ENCODE results near the gene C3.
"Not testable (repeated sequence)": the region's sequence is repeated elsewhere in the genome, so short reads cannot be mapped to it uniquely, and the experiment has no call there.

Gene C3

DNA sequence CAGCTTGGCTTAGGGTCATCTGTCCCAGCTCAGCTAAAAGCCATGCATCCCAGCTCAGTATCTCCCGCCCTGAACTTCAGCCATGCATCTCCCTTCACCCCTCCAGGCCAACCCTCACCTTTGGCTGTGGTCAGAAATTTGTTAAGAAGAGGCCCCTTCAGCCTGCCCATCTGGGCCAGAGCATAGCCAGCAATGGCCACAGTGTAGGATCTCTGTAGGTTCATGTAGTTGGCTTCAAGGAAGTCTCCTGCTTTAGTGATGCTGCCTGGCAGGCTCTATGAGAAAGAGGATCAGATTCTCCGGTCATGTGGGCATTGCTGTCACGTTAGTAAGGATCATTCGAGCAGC is 33.8 kb downstream of the C3 start:
- no peak for DNase-seq

DNA sequence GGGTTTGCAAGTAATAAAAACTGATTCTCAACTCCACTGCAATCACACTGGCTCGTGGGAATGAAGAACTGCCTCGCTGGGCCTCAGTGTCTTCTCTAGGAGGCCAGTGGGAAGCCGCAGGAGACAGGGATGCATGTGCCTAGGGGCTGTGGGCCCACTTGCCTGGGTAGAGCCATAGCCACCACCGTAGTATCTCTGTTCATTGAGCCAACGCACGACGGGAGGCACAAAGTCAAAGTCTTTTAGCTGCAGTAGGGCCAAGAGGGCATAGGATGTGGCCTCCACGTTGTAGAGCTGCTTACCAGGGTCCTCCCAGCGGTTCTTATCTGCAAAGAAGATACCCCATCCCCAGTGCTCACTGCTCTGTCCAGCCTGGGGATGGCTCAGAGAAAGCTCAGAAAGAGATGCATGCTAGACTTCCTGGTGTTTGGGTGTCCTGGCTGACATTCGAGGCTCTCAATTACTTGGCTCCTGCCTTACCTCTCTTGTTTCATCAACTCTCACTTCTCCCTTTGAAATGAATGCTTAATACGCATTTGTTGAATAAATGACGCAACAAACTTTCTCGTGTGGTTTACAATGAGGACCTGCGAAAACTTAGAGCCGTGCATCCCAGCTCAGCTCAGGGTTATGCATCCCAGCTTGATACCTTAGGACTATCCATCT is 34.4 kb downstream of the C3 start:
- DNase-seq: no peak

DNA sequence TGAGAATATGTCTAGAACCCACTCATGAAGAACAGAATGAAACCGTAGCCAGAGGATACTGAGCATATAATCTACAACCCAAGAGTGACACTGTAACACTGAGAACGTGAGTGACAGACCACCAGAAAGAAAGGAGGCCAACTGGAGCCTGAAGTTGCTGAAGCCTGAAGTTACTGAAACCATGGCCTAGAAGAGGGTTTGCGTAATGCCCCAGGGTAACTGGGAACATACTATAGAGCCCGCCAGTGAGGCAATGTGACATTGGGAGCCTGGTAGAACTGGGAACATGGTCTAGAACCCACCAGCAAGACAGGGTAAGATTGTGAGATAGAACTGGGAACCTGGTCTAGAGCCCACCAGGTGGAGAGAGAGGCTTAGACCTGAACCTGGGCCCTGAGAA is 35.0 kb downstream of the C3 start:
- DNase-seq: no peak

DNA sequence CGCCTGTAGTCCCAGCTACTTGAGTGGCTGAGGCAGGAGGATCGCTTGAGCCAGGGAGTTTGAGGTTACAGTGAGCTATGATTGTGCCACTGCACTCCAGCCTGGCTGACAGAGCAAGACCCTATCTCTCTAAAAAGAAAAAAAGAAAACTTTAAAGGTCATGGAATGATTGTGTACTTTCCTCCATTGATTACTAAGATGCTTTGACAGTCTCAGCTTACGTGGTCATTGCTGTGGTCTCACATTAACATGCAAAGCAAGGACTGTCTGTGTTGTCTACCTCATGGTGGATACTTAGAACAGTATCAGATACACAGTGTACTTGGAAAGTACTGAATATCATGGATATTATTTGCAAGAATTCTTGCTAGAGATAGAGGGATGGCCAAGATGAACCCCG is 36.5 kb downstream of the C3 start:
- no peak for DNase-seq

DNA sequence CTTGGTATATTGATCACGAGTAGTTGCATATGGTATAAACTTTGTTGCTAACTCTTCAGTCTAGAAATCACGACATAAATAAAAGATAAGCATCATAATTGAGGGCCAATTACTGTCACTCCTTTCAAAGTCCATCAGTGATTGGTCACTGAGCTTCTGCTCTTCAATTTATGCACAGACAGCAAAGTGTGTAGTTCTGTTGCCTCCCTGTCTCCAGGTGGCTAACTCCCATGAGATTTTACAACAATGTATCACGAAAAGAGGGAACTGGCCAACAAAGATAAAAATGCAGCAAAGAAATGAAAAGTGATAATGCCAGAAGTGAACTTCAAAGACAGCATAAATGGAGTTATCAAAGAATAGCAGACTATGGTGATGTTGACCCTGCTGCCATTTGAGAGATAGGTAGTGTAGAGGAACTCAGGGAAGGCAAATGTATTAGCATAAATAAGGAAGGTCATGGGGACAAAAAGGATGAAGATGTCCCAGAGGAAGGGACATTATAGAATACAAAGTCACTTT is 37.8 kb downstream of the C3 start:
- DNase-seq: no peak

DNA sequence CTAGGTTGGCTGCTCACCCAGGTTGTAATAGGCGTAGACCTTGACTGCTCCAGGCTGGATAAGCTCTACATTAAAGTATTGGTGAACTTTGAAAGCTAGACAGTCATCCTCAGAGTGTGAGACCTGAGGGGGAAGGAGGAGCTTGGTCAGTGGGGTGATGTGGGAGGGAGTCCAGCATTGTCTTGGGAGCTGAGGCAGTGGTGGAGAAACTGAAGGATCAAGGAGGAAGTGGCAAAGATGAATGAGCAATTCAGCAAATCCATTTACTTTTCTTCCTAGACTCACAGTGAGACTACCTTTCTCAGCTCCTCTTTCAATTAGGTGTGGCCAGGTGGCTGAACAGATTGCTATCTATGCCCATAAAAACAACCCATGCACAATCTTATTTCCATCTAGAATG is 40.3 kb downstream of the C3 start:
- DNase-seq: no peak

DNA sequence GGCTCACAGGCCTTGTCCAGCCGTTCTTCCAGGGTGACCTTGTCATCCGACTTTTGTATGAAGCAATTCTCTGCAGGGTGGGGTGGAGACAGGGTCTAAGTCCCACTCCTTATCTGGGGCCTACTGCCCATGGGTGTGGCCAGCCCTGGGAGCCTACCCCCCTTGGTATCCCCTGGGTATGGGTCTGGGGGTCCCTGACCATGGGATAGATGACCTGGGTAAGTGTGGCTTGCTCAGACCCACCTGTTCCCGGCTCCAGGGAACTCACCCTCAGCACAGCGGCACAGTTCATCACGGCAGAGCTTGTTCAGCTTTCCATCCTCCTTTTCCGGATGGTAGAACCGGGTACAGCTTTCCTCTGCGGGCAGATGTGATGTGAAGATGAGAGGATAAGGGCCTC is 41.3 kb downstream of the C3 start:
- no peak for DNase-seq

DNA sequence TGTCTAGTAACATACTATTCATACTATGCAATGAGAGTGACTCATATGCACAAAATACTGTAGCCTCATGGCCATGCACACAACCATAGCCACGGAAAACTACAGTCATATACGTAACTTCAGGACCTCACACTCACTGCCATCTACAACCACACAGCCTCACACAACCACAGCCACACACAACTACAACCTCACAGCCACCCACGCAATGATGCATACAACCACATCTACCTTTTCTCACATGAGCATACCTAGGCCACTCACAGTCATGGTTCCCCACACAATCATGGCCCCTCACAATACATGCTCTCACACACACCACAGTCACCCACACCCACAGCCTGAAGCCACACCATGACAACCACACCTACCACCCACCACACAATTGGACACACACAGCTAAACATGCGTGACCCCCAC is 41.8 kb downstream of the C3 start:
- DNase-seq: no peak

DNA sequence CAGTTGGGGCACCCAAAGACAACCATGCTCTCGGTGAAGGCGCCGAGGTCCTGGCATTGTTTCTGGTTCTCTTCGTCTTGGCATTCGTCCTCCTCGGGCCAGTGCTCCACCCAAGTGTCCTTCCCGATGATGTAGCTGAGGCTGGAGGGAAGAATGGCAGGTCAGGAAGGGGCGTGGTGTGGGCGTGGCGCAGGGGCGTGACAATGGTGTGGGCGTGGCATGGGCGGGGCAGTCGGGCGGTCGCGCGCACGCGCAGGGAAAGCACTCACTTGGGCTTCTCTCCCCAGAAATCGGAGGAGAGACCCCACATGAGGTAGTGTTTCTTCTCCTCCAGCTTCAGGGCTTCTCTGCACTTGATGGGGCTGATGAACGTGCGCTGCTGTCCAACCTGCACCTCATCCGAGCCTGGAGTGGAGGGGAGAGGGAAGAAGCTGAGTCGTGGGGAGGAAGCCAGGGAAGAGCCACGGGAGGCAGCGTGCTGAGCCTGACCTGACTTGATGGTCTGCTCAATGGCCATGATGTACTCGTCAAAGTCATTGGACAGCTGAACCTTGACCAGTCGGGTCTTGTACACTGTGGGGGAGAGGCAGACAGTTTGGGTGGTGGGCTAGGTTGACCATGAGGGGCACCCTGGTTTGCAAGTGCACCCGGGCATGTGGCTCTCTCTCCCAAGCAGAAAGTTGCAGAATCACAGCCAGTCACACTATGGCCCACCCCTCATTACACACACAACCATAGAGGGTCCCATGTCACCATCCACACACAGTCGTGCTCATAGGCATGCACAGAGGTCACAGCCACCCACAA is 42.4 kb downstream of the C3 start:
- DNase-seq: no peak

DNA sequence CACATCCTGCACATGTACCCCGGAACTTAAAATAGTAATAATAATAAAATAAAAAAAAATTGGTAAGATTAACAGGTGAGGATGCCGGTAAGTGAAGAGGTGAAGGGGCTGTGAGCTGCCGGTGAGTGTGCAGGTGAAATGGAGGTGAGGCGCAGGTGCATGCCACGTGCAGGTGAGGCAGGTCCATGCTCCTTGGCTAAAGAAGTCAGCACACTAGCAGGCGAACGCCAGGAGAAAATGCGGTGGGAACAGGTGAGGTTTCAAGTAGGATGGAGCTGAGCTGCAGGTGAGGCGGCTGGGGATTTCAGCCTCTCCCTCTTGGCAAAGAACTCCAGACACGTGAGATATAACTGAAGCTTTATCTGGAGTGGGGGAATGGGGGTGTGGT is 43.0 kb downstream of the C3 start:
- no peak for DNase-seq

DNA sequence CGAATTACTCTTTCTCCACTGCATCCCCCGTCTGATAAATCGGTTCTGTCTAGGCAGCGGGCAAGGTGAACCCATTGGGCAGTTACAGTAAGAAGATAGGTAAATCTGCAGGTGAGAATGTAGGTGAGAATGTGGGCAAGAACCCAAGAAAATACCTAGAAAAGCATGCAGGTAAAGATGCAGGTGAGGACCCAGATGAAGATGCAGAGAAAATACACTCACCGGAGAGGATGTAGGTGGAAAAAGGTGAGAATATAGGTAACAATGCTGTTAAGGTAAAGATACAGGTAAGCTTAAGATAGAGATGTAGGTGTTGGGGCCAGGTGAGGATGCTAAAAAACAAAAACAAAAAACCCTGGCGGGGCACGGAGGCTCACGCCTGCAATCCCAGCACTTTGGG is 44.2 kb downstream of the C3 start:
- no peak for DNase-seq

DNA sequence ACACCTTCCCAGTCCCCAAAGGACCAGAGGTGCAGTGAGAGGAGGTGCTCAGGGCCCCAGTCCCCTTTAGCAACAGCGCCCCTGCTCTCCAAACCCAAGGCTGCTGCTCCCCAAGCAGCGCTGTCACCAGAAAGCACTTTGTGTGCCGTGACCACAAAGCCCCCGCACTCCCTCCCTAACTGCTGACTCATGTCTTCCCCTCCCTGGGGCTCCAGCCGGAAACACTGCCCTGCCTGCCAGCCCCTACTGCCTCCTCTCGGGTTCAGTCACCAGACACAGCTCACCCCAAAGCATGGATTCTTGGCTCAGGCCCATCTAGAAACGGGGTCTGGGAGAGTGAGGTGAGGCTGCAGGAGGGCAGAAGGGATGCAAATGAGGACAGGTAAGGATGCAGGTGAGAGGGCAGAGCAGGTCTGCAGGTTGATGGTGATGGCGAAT is 45.6 kb downstream of the C3 start:
- DNase-seq: peak; percentile 83

DNA sequence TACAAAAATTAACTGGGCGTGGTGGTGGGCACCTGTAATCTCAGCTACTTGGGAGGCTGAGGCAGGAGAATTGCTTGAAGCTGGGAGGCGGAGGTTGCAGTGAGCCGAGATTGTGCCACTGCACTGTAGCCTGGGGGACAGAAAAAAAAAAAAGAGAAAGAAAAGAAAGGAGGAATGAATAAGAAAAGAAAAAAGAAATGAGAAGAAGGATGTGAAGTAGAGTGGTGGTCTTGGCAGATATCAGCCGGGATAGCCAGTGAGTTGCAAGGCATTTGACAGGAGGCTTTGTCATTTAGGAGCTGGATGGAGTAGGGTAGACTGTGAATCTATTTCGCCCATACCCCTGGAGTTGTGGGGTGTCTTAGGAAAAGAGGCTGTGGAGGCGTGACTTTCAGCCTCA is 46.0 kb downstream of the C3 start:
- DNase-seq: not testable (repeated sequence)

DNA sequence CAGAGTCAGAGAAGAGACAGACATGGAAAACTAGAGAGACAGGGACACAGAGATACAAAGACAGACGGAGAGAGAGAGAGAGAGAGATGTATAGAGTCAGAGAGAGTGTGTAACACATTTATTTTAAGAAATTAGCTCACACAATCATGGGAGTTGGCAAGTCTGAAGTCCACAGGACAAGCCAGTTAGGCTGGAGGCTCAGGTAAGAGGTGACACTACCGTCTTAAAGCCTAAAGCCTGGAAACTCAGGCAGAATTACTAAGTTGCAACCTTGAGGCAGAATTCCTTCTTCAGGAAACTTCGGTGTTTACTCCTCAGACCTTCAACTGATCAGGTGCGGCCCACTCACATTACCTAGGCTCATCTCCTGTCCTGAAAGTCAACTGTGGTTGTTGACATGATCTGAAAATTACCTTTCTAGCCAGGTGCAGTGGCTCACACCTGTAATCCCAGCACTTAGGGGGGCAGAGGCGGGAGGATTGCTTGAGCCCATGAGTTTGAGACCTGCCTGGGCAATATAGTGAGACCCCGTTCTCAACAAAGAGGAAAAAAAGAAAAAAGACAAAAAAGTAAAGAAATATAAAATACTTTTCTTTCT is 47.7 kb downstream of the C3 start:
- no peak for DNase-seq

DNA sequence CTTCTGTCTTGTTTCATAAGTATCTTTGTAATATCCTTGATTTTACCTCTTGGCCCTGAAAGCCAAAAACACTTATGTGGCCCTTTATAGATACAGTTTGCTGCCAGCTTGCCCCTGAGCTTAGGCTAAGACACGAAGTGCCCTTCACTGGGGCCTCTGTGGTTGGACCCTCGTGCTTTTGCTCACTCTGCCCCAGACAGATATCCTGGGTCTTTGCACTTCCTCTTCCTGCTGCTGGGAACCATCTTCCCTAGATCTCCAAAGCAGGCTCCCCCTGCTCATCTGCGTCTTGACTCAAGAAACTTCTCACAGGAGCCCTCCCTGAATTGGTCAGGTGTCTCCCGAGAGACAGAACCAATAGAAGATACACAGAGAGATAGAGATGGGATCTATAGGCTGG is 48.5 kb downstream of the C3 start:
- no peak for DNase-seq

DNA sequence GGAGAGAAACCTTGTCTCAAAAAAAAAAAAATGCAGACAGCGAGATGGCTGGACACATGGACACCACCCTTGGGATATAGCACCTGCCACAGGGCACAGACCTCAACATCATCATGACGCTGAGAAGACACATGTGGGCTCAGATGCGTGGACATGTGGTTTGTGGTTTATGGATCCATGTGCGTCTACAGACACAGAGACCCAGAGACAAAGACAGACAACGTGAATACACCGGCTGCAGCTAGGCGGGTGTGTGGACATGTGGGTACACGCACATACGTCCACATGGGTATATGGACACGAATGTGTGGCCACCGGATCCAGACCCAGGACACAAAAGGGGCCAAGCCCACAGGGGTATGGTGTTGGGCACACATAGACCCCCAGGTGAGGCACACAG is 51.8 kb downstream of the C3 start:
- DNase-seq: no peak

DNA sequence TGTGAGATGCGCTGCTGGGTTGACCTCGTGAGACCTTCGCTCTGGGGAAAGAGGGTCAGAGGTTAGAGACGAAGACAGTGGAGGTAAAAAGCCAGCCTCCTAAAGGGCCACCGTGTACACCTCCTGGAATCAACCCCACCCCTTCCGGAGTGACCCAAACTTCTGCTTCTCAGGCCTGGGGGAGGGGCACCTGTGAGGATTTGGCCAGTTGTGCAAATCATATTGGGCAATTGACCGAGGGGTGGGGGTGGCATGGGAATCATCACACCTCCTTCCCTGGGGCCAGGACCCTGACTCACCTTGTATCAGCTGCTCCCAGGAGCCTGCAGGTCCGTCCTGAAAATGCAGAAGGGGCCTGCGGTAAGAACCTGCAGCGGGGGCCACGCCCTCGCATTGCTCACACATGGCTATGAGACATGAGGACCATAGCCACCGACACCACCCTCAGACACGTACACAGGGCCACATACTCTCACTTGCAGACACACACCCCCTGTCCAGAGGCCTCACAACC is 53.3 kb downstream of the C3 start:
- no peak for DNase-seq

DNA sequence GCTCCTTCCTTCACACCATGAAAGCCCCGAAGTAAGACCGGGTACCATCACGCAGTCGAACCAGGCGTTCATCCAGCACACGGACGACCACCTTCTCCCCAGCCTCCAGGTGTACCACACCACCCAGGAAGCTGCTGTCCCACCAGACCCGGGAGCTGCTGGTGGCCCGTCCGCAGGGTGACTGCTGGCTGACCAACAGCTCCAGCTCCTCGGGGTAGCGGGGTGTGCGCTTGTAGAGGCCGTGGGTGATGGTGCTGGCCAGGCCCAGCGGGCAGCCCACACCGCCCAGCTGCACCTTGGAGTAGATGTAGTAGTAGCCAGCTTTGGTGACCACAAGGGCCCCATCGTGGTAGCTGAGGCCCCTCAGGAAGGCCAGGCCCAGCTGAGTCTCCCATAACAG is 55.5 kb downstream of the C3 start:
- DNase-seq: no peak

DNA sequence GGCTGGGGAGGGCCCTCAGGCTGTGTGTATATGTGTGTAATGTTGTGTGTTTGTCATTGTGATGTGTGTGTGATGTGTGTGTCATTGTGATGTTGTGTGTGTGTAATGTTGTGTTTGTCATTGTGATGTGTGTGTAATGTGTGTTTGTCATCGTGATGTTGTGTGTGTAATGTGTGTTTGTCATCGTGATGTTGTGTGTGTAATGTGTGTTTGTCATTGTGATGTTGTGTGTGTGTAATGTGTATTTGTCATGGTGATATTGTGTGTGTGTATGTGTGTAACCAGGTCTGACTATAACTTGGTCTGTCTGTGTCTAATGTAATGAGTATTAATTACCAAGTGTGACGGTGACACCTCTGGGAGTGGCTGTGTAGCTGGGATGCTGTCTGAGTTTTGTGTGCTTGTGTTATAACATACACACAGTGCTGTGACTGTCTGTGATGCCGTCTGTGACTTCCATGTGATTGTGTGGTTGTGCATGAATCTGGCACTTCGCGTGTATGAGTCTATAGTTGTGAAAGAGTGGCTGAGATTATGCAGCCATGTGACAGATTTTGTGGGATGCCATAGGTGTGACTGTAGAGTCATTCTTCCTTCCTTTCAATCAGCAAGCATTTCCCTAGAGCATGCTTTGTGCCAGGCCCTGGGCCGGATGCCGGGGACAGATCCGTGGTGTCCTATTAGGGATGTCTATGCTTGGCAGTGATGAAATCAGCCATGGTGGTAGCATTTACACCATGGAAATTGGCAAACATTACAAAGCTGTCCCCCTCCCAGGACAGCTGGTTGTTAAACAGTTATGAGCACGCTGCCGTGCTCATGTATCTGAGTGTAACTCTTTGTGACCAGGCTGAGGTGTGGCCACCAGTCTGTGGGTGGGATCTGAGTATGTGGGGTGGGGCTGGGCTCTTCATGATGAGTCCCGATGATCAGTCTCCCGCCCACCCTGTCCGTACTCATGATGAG is 56.9 kb downstream of the C3 start:
- no peak for DNase-seq

DNA sequence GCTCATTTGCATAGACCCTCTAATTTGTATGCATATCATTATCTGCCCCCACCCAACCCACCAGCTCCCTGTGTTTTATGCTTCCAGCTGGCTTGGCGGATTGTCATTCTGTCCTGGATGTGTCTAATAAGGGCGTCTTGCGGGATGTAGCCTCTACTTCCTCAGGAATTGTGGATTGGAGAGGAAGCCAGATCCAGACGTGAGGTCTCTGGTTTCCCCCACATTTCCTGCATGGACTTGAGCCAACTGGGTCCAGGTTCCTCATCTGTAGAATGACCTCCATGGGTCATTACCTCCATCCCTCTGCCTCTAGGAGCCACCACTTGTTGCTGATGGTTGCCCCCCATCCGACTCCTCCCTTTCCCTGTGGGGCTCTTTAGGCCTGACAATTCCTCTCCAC is 57.7 kb downstream of the C3 start:
- no peak for DNase-seq

DNA sequence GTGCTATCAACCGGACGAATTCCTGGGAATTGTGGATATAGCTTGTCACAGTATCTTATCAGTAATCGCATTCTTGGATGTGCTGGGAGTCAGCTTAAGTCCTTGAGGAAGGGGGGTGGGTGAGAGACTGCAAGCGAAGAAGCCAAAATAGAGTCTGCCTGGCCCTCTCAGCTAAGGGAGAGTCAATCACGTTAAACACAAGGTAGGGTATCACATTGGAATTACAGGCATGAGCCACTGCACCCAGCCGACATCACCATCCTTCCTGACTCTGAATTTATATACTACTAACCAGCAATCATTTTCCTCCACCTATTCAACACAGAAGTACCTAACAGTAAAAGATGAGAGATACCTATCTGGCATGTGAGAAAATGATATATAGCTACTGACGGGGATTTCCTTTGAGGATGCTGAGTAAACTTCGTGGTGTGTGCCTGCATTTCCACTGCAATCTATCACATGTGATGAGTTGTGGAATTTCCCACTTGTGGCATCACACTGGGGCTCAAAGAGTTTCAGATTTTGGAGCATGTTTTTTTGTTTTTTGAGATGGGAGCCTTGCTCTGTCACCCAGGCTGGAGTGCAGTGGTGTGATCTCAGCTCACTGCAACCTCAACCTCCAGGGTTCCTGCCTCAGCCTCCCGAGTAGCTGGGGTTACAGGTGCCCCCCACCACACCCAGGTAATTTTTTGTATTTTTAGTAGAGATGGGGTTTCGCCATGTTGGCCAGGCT is 58.8 kb downstream of the C3 start:
- not testable (repeated sequence) for DNase-seq

DNA sequence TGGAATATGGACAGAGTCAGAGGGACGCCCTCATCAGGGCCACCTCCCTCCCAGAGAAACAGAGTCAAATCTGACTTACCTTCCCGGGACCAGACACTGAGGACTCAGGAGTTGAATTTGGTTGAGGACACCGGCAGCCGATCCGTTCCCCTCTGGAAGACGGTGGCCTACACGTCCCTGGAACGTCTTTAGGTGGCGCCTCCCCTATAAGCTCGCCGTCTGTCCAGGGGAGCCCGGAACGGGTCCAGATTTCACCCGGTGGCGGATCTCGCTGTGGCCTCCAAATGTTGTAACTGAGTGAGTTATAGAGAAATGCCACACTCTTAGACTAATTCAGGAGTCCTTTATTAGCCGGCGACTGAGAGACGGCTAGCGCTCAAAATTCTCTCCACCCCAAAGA is 59.5 kb downstream of the C3 start:
- DNase-seq: no peak

Data from activated CD4-positive, alpha-beta T cell treated with anti-CD3 and anti-CD28 coated beads for 1 hour (primary cell).